ENCODE data around the gene A3GALT2.

The A3GALT2 gene

GRCh38 chr1:33351281-33351660 lies 30.4 kb upstream of the A3GALT2 start:
- DNase-seq (ENCODE audit: extremely low spot score): no peak
- TF ChIP-seq, protein P1, sequence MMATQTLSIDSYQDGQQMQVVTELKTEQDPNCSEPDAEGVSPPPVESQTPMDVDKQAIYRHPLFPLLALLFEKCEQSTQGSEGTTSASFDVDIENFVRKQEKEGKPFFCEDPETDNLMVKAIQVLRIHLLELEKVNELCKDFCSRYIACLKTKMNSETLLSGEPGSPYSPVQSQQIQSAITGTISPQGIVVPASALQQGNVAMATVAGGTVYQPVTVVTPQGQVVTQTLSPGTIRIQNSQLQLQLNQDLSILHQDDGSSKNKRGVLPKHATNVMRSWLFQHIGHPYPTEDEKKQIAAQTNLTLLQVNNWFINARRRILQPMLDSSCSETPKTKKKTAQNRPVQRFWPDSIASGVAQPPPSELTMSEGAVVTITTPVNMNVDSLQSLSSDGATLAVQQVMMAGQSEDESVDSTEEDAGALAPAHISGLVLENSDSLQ (IDR thresholded peaks at IDR 0.05): no peak
- TF ChIP-seq CTBP1 (IDR thresholded peaks at IDR 0.05; ENCODE audit: borderline replicate concordance): no peak
- no peak for TF ChIP-seq SUZ12 (IDR thresholded peaks at IDR 0.05)
- TF ChIP-seq ELF4 (IDR thresholded peaks at IDR 0.05): no peak
- TF ChIP-seq SP1 (IDR thresholded peaks at IDR 0.05): no peak
- TF ChIP-seq ARNT (IDR thresholded peaks at IDR 0.05): no peak
- no peak for TF ChIP-seq LEF1 (IDR thresholded peaks at IDR 0.05; ENCODE audit: borderline replicate concordance)
- no peak for TF ChIP-seq ZNF384 (IDR thresholded peaks at IDR 0.05)
- no peak for TF ChIP-seq FOXK2 (IDR thresholded peaks at IDR 0.05)
- no peak for TF ChIP-seq FOXA1 (IDR thresholded peaks at IDR 0.05)
- ChIA-PET CTCF (no interaction called here), POLR2A (interaction anchor here (0.9 to 1.3 kb wide), 3 partner anchors 12 to 119 kb away, joined by 3 read pairs; no protein-coding TSS in a partner anchor)

- POLR2A ChIA-PET: interaction anchor here (0.9 to 1.7 kb wide), 8 partner anchors 9 to 120 kb away, joined by 3 to 17 read pairs (median 4); no protein-coding TSS in a partner anchor
- DNase-seq (ENCODE audit: extremely low spot score): no peak
- TF ChIP-seq L3MBTL2 (conservative IDR thresholded peaks at IDR 0.05): no peak
- TF ChIP-seq ARNT (IDR thresholded peaks at IDR 0.05): no peak
- no peak for TF ChIP-seq BHLHE40 (IDR thresholded peaks at IDR 0.05; ENCODE audit: borderline replicate concordance)
- CTCF ChIA-PET: no interaction called here
These were observed 29.8 kb upstream of the A3GALT2 start for GRCh38 chr1:33350611-33351280.

DNA sequence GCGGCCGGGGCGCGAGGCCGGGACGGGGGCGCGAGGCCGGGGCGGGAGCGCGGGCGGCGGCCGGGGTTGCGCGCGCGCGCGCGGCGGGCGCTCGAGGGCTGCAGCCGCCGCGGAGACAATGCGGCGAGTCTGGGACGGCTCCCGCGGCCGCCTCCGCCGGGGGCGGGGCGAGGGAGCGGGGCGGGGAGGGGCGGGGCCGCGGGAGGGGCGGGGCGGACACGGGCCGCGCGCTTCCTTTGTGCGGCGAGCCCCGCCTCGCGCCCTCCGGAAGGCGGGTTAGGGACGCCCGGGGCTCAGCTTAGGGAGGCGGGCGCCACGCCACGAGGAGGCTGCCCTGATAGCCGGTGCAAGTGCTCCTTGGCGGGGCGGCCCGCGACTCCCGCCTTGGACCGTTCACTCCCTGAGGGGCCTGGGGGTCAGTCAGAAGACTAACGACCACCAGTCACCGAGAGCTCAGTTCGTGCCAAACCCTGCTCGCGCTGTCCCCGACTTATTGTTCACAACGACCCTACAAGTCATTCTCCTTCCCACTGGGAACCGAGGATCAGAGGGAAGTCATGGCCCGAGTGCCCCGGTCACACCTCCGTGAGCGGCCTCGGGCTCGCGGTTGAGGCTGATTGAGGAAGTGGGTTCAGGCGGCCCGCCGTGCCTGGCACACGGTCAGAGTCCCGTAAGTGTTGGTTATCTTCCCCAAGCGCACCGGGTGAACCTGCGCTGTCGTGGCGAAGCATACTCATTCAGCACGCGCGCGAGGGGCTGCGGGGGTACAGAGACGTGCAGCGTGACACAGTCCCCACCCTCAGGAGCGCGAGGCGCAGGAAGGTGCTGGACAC lies 29.1 kb upstream of the A3GALT2 start:
- TF ChIP-seq ELF4 (IDR thresholded peaks at IDR 0.05) (0 out of 2 replicates have a peak, but pooled peaks have one; percentile 21), LEF1 (IDR thresholded peaks at IDR 0.05; ENCODE audit: borderline replicate concordance) (no peak), HDGF (IDR thresholded peaks at IDR 0.05; ENCODE audit: borderline replicate concordance) (no peak), ARNT (IDR thresholded peaks at IDR 0.05) (no peak), FOXM1 (IDR thresholded peaks at IDR 0.05; ENCODE audit: borderline replicate concordance) (no peak), TARDBP (IDR thresholded peaks at IDR 0.05) (no peak), FOXA1 (IDR thresholded peaks at IDR 0.05) (no peak), NFRKB (IDR thresholded peaks at IDR 0.05) (no peak), BHLHE40 (IDR thresholded peaks at IDR 0.05; ENCODE audit: borderline replicate concordance) (no peak), L3MBTL2 (conservative IDR thresholded peaks at IDR 0.05) (peak; percentile 95), SUZ12 (IDR thresholded peaks at IDR 0.05) (no peak), ZNF384 (IDR thresholded peaks at IDR 0.05) (no peak), CTBP1 (IDR thresholded peaks at IDR 0.05; ENCODE audit: borderline replicate concordance) (no peak), SP1 (IDR thresholded peaks at IDR 0.05) (no peak)
- TF ChIP-seq, protein P1 (IDR thresholded peaks at IDR 0.05): no peak
- peak; percentile 99 for DNase-seq (ENCODE audit: extremely low spot score)
- ChIA-PET POLR2A (interaction anchor here (0.6 to 1.7 kb wide), 11 partner anchors 10 to 121 kb away, joined by 3 to 17 read pairs (median 4); no protein-coding TSS in a partner anchor), CTCF (no interaction called here)

- CTCF ChIA-PET: no interaction called here
- TF ChIP-seq LEF1 (IDR thresholded peaks at IDR 0.05; ENCODE audit: borderline replicate concordance): no peak
- no peak for TF ChIP-seq CTBP1 (IDR thresholded peaks at IDR 0.05; ENCODE audit: borderline replicate concordance)
- TF ChIP-seq ARNT (IDR thresholded peaks at IDR 0.05): no peak
- TF ChIP-seq TARDBP (IDR thresholded peaks at IDR 0.05): no peak
- no peak for TF ChIP-seq FOXA1 (IDR thresholded peaks at IDR 0.05)
- no peak for TF ChIP-seq HDGF (IDR thresholded peaks at IDR 0.05; ENCODE audit: borderline replicate concordance)
- no peak for TF ChIP-seq FOXK2 (IDR thresholded peaks at IDR 0.05)
- TF ChIP-seq L3MBTL2 (conservative IDR thresholded peaks at IDR 0.05): no peak
- DNase-seq (ENCODE audit: extremely low spot score): peak; percentile 65
- POLR2A ChIA-PET: interaction anchor here (0.6 to 1.7 kb wide), 11 partner anchors 11 to 122 kb away, joined by 3 to 17 read pairs (median 4); no protein-coding TSS in a partner anchor
These were observed 28.3 kb upstream of the A3GALT2 start for GRCh38 chr1:33349081-33349759.

GRCh38 chr1:33348676-33349080 lies 27.8 kb upstream of the A3GALT2 start:
- POLR2A ChIA-PET: interaction anchor here (1.7 kb wide), 1 partner anchor 10 kb away, joined by 15 read pairs; no protein-coding TSS in a partner anchor
- no peak for DNase-seq (ENCODE audit: extremely low spot score)
- CTCF ChIA-PET: no interaction called here
- TF ChIP-seq, protein P1 (IDR thresholded peaks at IDR 0.05): no peak
- TF ChIP-seq ELF4 (IDR thresholded peaks at IDR 0.05) (no peak), HDGF (IDR thresholded peaks at IDR 0.05; ENCODE audit: borderline replicate concordance) (no peak), L3MBTL2 (conservative IDR thresholded peaks at IDR 0.05) (0 out of 2 replicates have a peak, but pooled peaks have one; percentile 12), ARNT (IDR thresholded peaks at IDR 0.05) (no peak), LEF1 (IDR thresholded peaks at IDR 0.05; ENCODE audit: borderline replicate concordance) (no peak), ZNF384 (IDR thresholded peaks at IDR 0.05) (no peak), CTBP1 (IDR thresholded peaks at IDR 0.05; ENCODE audit: borderline replicate concordance) (0 out of 2 replicates have a peak, but pooled peaks have one; percentile 16), FOXA1 (IDR thresholded peaks at IDR 0.05) (no peak)

All from HEK293T (cell line).